VCaP (cell line): Measurements from ENCODE around the gene ASCL1.

Experiments
- H3K27ac ChIP-seq: fragments of 450-650 bp; 2 replicates; pipeline ENCODE4 v1.5.1; 2017
- CTCF ChIP-seq: fragments of 450-650 bp; conservative IDR thresholded peaks from 2 replicates; pipeline ENCODE4 v1.5.1; 2017; ENCODE audit warnings: mild to moderate bottlenecking, moderate library complexity

Gene ASCL1

DNA sequence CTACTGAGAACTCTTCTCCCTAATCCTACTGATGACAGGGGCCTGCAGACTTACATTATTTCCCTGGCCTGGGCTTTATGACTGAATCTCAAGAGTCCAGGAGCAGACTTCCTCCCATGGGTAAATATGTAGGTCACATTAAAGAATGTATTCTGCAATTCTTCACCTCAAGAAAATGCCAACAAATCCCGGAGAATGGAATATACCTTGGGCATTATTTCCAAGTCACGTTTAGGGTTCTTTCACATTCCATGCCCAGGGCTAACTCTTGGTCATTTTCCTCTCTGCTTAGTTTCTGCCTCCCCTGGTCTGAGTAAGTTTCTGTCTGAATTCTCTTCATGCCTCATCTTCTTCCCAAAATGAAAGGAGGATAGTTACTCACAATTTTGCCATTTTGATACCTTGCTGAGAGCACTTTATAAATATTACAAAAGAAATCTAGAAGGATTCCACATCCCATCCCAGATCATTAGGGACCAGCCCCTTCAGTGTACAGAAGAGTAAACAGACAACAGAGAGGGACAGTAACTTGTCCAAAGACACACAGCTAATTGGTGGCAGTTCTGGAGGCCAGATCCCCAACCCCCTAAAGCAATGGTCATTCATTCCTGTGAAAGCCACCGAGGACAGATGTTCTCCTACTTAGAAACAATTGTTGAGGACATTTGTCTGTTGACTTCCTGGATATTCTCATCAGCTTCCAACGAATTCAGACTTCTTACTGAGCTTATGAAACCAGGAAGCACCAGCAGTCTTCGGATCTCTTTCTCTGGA is 41.0 kb upstream of the ASCL1 start:
- H3K27ac ChIP-seq: no peak overlapping the region
- no peak for TF ChIP-seq CTCF

- no peak; the same call in 1 of the 2 replicates for TF ChIP-seq CTCF
- H3K27ac ChIP-seq: no peak within 1 kb of the TSS
Observed at GRCh38 chr12:102917026-102917787, 40.3 kb upstream of the ASCL1 start, which contains the start of gene PAH. TSS of gene PAH (minus strand) at chr12:102917244. CDS start at chr12:102917130, 114 bp downstream.

DNA sequence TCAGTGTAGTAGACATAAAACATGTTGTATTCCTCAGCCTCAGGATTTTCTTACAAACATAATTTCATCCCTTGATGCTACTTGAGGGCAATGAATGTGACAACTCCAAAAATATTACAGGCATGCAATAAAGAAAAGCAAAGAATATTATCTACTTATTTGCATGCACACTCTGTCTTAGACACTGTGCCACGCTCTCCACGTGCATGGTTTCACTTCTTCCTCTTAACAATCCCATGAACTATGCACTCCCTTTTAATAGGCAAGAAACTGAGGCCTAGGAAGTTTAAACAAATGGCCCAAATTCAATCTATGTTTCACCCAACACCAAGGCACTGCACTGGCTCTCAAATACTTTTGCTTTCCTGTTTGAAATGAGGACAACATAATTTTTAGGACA is 38.6 kb upstream of the ASCL1 start:
- H3K27ac ChIP-seq: peak overlapping the region; percentile 82
- TF ChIP-seq CTCF: no peak

- peak overlapping the region; percentile 82 for H3K27ac ChIP-seq
- TF ChIP-seq CTCF: no peak
Observed at GRCh38 chr12:102920271-102920670, 37.2 kb upstream of the ASCL1 start.

DNA sequence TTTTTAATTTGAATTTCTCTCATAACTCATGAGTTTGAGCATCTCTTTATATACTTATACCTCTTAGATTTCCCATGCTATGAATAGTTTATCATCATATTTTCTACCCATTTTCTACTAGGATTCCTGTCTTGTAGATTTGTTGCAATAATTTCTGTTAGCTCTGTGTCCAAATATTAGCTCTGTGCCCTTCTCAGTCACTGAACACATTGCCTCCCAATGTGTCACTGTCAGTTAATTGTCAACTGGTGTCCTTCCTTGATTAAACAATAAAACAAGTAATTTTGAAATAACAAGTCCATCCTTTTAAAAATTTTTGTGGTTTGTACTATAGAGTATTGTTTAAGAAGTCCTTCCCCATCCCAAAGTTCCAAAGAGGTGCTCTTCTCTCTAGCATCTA is 36.2 kb upstream of the ASCL1 start:
- no peak for TF ChIP-seq CTCF
- H3K27ac ChIP-seq: peak overlapping the region; percentile 82

GRCh38 chr12:102927220-102927619 is 30.3 kb upstream of the ASCL1 start:
- no peak for TF ChIP-seq CTCF
- H3K27ac ChIP-seq: no peak overlapping the region

DNA sequence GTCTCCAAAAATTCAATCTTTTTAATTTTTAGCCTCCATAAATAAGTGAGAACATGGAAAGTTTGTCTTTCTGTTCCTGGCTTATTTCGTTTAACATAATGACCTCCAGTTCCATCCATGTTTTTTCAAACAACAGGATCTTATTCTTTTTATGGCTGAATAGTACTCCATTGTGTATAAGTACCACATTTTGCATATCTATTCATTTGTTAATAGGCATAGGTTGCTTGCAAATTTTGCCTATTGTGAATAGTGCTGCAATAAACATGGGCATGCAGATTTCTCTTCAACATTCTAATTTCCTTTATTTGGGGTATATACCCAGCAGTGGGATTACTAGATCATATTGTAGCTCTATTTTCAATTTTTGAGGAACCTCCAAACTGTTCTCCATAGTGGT is 24.3 kb upstream of the ASCL1 start:
- TF ChIP-seq CTCF: no peak
- H3K27ac ChIP-seq: no peak overlapping the region
